Measurements from ENCODE around the gene AP5Z1.

Gene AP5Z1

GRCh38 chr7:4803397-4804241 is 28.2 kb downstream of the AP5Z1 start:
- DNase-seq = no peak

GRCh38 chr7:4805110-4805983 is 29.9 kb downstream of the AP5Z1 start:
- no peak for DNase-seq

- no peak for DNase-seq
These were observed 30.5 kb downstream of the AP5Z1 start for GRCh38 chr7:4805984-4806300.

GRCh38 chr7:4806983-4807597 is 31.7 kb downstream of the AP5Z1 start:
- no peak for DNase-seq

- DNase-seq = no peak
These were observed 32.2 kb downstream of the AP5Z1 start for GRCh38 chr7:4807598-4808016.

GRCh38 chr7:4808026-4808425 is 32.6 kb downstream of the AP5Z1 start:
- no peak for DNase-seq

- DNase-seq = no peak
These were observed 33.1 kb downstream of the AP5Z1 start for GRCh38 chr7:4808565-4808964.

GRCh38 chr7:4809091-4809591 is 33.7 kb downstream of the AP5Z1 start:
- peak in 5 of 6 experiments; percentile 25 to 47 (median 30) for DNase-seq

GRCh38 chr7:4809666-4810065 is 34.2 kb downstream of the AP5Z1 start:
- DNase-seq = no peak

- DNase-seq = no peak
These were observed 39.0 kb downstream of the AP5Z1 start for GRCh38 chr7:4814433-4814832.

GRCh38 chr7:4815121-4815520 is 39.7 kb downstream of the AP5Z1 start:
- no peak for DNase-seq

- no peak for DNase-seq
These were observed 40.4 kb downstream of the AP5Z1 start for GRCh38 chr7:4815609-4816418.

- no peak for DNase-seq
These were observed 41.1 kb downstream of the AP5Z1 start for GRCh38 chr7:4816419-4817080.

GRCh38 chr7:4817178-4817901 is 41.9 kb downstream of the AP5Z1 start:
- DNase-seq = no peak

GRCh38 chr7:4818000-4818794 is 42.8 kb downstream of the AP5Z1 start:
- no peak for DNase-seq

- no peak for DNase-seq
These were observed 44.4 kb downstream of the AP5Z1 start for GRCh38 chr7:4819560-4820404.

GRCh38 chr7:4820405-4820966 is 45.1 kb downstream of the AP5Z1 start:
- DNase-seq = no peak

GRCh38 chr7:4820967-4821471 is 45.6 kb downstream of the AP5Z1 start:
- no peak for DNase-seq

GRCh38 chr7:4822677-4823076 is 47.3 kb downstream of the AP5Z1 start:
- DNase-seq = no peak
